Spleen (tissue), 7 donors: ENCODE measurements around the gene PIK3R5.

ENCODE experiments used
- CTCF ChIP-seq, 11 experiments: fragments of 200-600 bp in 7 of 11; fragments of 450-650 bp in 4 of 11; sonication (generic) in 4 of 11; IDR thresholded peaks in 8 of 11; conservative IDR thresholded peaks in 3 of 11; 1 replicate in 7 of 11; 2 replicates in 4 of 11; pipeline versions ENCODE4 v1.4.0 to v1.8.0; 2016 to 2021; ENCODE audit warnings: antibody characterized with exemption in 11 of 11, inconsistent platforms in 4 of 11, mild to moderate bottlenecking in 1 of 11
- POLR2AphosphoS5 ChIP-seq, 3 donors: sonication (generic); formaldehyde crosslinking; IDR thresholded peaks; one replicate each; pipeline ENCODE4 v1.5.1; 2017; ENCODE audit warnings: antibody characterized with exemption in 3 of 3
- donor health status: DM: no; HTN: no; CAD: no; lungs with moderate emphysema.
- donor health status: DM: no; HTN: no; CAD: no.
- donor health status: DM: no; HTN: no; CAD: no.

GRCh38 chr17:8968503-8968902, 3.0 kb upstream of the PIK3R5 start:
- no peak for TF ChIP-seq CTCF (IDR thresholded peaks at IDR 0.05 in 8 of 11, conservative IDR thresholded peaks at IDR 0.05 in 3 of 11)
- no peak for TF ChIP-seq POLR2AphosphoS5 (IDR thresholded peaks at IDR 0.05)
